ENCODE measurements around the gene CCNQ. TPM values are rescaled to one million over a fixed set of nuclear protein-coding genes. Genes with fewer than 3 reads are reported as not detected.

Gene CCNQ
- total and polyA plus RNA-seq, 2 donors (not counting 3 experiments of a cell fraction or from before 2014, with no cell fraction given), result 21.3 to 37.0 TPM

GRCh38 chrX:153578200-153578835 is 20.6 kb downstream of the CCNQ start:
- CTCF ChIA-PET, result interaction anchor here (1.0 to 1.7 kb wide), 2 partner anchors 13 to 90 kb away, joined by 3 to 6 read pairs; no protein-coding TSS in a partner anchor
- dilution Hi-C loops (cut with MboI; ENCODE audit: extremely low pct_ligation_motif_present, low sequenced_read_pairs), result no loop called here
- FAIRE-seq, result no peak

More at GRCh38 chrX:153578200-153578835, 20.6 kb downstream of the CCNQ start:
- Histone ChIP-seq H4K20me1 (replicated peaks; ENCODE audit: control insufficient read depth, extremely low read depth, insufficient read depth, low read length) (no peaks in the 10 kb centered on the region), H3K4me3 (replicated peaks in 1 of 3; ENCODE audit: insufficient read depth in 1 of 3, low read depth in 1 of 3, low read length in 3 of 3) (no peak overlapping the region), H3K27ac (ENCODE audit: insufficient read depth, low read depth, low read length) (no peak overlapping the region), H3K4me2 (ENCODE audit: insufficient read depth, low read length) (no peak overlapping the region), H2AFZ (ENCODE audit: low read depth, low read length) (no peak overlapping the region), H3K27me3 (ENCODE audit: control insufficient read depth in 2 of 2, insufficient read depth in 2 of 2, low read length in 2 of 2) (no peaks in the 10 kb centered on the region), H3K79me2 (ENCODE audit: control insufficient read depth, insufficient read depth, low read length) (no peaks in the 10 kb centered on the region), H3K9me1 (replicated peaks; ENCODE audit: control insufficient read depth, extremely low read depth, insufficient read depth, low read length) (no peaks in the 10 kb centered on the region), H3K9me3 (replicated peaks; ENCODE audit: control insufficient read depth, insufficient read depth, low read length) (no peaks in the 10 kb centered on the region), H3K9ac (replicated peaks; ENCODE audit: extremely low read depth, insufficient read depth, low read length) (no peak overlapping the region), H3K36me3 (ENCODE audit: control insufficient read depth in 2 of 2, extremely low read depth in 1 of 2, insufficient read depth in 2 of 2, low read length in 2 of 2) (no peaks in the 10 kb centered on the region), H3K4me1 (ENCODE audit: control insufficient read depth, extremely low read depth, insufficient read depth, low read length) (no peaks in the 10 kb centered on the region)
- intact Hi-C loops (cut with micrococcal nuclease), result no loop called here
- no TSS peak for BruUV-seq (replicated peaks)
- POLR2A ChIA-PET, result no interaction called here
- TF ChIP-seq EZH2 (IDR thresholded peaks at IDR 0.05; ENCODE audit: borderline replicate concordance, low read depth, low read length, severe bottlenecking), result no peak
- no peak for TF ChIP-seq POLR2A (IDR thresholded peaks at IDR 0.05; ENCODE audit: low read depth, low read length)
- TF ChIP-seq, protein P1, sequence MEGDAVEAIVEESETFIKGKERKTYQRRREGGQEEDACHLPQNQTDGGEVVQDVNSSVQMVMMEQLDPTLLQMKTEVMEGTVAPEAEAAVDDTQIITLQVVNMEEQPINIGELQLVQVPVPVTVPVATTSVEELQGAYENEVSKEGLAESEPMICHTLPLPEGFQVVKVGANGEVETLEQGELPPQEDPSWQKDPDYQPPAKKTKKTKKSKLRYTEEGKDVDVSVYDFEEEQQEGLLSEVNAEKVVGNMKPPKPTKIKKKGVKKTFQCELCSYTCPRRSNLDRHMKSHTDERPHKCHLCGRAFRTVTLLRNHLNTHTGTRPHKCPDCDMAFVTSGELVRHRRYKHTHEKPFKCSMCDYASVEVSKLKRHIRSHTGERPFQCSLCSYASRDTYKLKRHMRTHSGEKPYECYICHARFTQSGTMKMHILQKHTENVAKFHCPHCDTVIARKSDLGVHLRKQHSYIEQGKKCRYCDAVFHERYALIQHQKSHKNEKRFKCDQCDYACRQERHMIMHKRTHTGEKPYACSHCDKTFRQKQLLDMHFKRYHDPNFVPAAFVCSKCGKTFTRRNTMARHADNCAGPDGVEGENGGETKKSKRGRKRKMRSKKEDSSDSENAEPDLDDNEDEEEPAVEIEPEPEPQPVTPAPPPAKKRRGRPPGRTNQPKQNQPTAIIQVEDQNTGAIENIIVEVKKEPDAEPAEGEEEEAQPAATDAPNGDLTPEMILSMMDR (IDR thresholded peaks at IDR 0.05; ENCODE audit: extremely low read depth in 1 of 2, insufficient read depth in 1 of 2, low read depth in 1 of 2, low read length in 2 of 2), result no peak
- TF ChIP-seq JUN (IDR thresholded peaks at IDR 0.05; ENCODE audit: borderline replicate concordance, insufficient read depth, insufficient read length, low read depth), result no peak
- TF ChIP-seq MAX (IDR thresholded peaks at IDR 0.05; ENCODE audit: insufficient read depth, insufficient read length), result no peak
- no peak for TF ChIP-seq POLR2AphosphoS5 (IDR thresholded peaks at IDR 0.05; ENCODE audit: insufficient read depth, low read depth, low read length)
- no peak for TF ChIP-seq FOS (IDR thresholded peaks at IDR 0.05; ENCODE audit: borderline replicate concordance, insufficient read depth, low read length)
- no peak for TF ChIP-seq GATA2 (IDR thresholded peaks at IDR 0.05; ENCODE audit: insufficient read depth, insufficient read length, low read depth, low read length)
- no peak for TF ChIP-seq MYC (IDR thresholded peaks at IDR 0.05; ENCODE audit: low read depth, low read length)
- DNase-seq (ENCODE audit: low read depth, low spot score), result no peak
